ENCODE data around the gene MAN1C1. TPM values are rescaled to one million over a fixed set of nuclear protein-coding genes. Genes with fewer than 3 reads are reported as not detected.

The MAN1C1 gene
- total RNA-seq, 1 experiment from 2014 or later: 0.26 TPM

DNA sequence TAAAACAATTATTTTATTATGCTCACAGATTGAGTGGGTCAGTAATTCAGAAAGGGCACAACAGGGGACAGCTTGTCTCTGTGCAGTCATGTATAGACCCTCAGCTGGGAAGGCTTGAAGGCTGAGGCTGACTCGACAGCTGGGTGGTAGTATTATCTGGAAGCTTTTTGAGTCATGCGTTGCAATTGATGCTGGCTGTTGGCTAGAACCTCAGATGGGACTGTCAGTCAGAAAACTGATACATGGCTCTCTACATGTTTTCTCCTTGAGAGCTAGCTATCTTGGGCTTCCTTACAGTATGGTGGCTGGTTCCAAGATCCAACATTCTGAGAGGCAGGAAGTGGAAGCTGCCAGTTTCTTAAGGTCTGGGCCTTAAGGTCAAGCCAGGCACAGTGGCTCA lies 121.9 kb downstream of the MAN1C1 start:
- Histone ChIP-seq H3K27me3 (no peaks in the 10 kb centered on the region), H3K36me3 (no peaks in the 10 kb centered on the region), H3K4me3 (no peak overlapping the region), H3K9me3 (no peaks in the 10 kb centered on the region)
- no peak for DNase-seq

DNA sequence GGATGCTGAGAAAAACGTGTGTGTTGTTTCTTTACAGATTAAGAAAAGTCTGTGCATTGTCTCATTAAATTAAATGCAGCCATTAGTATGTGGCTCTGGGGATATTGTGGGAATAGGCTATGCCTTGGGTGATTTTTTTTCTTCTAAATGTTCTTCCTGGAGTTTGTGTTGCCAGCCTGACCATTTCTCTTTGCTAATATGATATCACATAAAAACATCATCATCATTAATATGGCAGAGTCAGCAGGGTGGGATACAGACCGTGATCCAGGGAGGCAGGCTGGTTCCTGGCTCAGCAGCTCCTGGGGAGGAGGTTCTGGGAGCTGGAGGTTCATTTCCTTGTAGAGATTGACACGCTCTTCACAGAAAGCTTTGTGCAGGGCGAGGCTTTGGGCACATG lies 122.8 kb downstream of the MAN1C1 start:
- DNase-seq: no peak
- H3K9me3 ChIP-seq: no peaks in the 10 kb centered on the region
- H3K4me3 ChIP-seq: no peak overlapping the region
- H3K27me3 ChIP-seq: no peaks in the 10 kb centered on the region
- no peaks in the 10 kb centered on the region for H3K36me3 ChIP-seq

DNA sequence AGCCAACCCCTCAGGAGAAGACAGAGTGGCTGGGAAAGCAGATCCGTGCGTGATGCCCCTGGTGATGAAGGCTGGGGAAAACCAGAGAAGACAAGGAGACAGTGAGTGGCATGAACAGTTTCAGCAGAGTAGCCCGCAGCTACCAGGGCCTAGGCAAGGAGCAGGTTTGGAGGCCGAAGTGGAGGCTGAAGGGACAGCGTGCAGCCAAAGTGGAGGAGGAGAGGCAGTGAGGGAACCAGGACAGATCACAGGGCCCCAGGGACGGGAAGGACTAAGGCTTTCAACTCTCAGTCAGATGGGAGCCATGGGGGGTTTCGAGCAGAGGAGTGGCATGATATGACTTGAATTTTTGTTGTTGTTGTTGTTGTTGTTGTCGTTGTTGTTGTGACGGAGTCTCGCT lies 123.5 kb downstream of the MAN1C1 start:
- Histone ChIP-seq H3K36me3 (no peaks in the 10 kb centered on the region), H3K9me3 (no peaks in the 10 kb centered on the region), H3K27me3 (no peaks in the 10 kb centered on the region), H3K4me3 (no peak overlapping the region)
- DNase-seq: no peak

DNA sequence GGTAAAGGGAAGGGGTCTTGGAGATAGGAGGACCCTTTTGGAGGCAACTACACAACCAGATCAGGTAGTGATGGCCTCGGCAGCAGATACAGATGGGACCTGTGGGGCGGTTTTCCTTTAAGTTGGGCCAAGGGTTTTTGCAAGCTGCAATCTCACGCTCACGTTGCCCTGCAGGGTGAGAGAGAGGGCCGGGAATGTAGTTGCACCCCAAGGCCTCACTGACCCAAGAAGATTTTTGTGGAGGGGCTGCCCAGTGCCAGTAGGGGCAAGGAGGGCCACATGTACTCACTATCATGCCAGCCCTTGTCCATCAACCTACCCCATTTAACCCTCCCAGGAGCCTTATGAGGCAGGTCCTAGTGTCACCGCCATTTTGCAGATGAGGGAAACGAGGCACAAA lies 125.7 kb downstream of the MAN1C1 start:
- no peak overlapping the region for H3K4me3 ChIP-seq
- no peaks in the 10 kb centered on the region for H3K27me3 ChIP-seq
- H3K36me3 ChIP-seq: no peaks in the 10 kb centered on the region
- no peak for DNase-seq
- no peaks in the 10 kb centered on the region for H3K9me3 ChIP-seq

DNA sequence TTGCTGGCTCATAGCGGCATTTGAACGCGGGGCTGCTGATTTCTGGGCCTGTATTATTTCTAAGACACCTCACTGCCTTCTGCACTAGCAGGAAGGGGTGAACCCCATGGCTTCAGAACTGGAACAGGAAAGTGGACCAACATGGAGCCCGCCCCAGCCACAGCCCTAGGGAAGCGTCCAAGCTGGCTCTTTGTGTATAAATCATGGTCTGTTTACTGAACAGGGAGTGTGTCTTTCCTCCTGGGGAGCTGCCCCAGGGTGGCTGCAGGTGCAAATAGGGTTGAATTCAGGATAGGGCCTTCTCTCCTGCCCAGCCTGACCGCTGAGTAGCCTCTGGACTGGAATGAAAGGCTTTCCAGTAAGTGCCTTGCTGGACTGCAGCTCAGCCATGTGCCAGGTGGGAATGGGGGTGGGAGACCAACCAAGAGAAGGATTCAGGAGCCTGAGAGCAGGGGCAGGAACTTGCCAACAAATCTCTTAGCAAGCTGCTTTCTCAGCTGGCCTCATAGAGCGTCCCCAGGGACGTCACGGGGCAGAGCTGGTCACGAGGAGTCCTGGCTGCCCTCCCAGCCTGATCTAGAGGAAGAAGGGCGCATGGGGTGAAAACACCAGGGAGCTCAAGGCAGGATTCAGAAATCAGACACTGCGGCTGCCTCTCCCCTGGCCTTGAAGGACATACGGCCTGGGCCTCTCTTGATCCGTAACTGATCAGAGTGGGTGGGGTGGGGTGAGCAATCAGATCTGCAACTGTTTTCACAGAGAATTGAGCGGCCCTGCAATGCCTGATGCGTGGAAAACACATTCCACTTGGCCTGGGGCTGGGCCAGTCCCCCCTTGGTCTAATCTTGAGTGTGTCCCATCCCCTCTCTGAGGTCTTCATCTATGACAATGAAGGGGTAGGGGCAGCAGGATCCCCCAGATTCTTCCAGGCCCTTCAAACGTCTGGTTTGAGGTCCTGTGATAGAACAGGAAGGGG lies 126.9 kb downstream of the MAN1C1 start:
- H3K27me3 ChIP-seq: no peaks in the 10 kb centered on the region
- no peaks in the 10 kb centered on the region for H3K9me3 ChIP-seq
- no peak for DNase-seq
- H3K4me3 ChIP-seq: no peak overlapping the region
- no peaks in the 10 kb centered on the region for H3K36me3 ChIP-seq

DNA sequence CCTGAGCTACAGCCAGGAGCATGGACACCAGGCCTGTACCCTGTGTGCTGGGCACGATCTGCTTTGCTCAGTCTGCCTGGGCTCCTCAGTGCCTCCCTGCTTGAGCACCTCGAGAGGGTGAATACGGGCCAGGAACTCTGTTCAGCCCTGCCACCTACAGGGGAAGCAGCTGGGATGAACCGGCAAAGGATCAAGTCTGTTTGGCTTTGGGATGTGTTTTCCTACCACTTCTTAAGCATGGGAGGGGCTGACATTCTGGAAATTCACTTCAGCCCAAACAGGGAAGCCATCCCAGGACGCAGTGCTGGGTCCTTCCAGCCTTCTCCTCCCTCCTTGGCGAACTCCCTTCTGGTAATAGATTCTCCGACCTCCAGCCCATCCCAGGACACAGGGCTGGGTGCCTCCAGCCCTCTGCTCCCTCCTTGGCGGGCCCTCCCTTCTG lies 127.6 kb downstream of the MAN1C1 start:
- H3K36me3 ChIP-seq: no peaks in the 10 kb centered on the region
- H3K9me3 ChIP-seq: no peaks in the 10 kb centered on the region
- DNase-seq: peak; percentile 32
- H3K4me3 ChIP-seq: no peak overlapping the region
- no peaks in the 10 kb centered on the region for H3K27me3 ChIP-seq

DNA sequence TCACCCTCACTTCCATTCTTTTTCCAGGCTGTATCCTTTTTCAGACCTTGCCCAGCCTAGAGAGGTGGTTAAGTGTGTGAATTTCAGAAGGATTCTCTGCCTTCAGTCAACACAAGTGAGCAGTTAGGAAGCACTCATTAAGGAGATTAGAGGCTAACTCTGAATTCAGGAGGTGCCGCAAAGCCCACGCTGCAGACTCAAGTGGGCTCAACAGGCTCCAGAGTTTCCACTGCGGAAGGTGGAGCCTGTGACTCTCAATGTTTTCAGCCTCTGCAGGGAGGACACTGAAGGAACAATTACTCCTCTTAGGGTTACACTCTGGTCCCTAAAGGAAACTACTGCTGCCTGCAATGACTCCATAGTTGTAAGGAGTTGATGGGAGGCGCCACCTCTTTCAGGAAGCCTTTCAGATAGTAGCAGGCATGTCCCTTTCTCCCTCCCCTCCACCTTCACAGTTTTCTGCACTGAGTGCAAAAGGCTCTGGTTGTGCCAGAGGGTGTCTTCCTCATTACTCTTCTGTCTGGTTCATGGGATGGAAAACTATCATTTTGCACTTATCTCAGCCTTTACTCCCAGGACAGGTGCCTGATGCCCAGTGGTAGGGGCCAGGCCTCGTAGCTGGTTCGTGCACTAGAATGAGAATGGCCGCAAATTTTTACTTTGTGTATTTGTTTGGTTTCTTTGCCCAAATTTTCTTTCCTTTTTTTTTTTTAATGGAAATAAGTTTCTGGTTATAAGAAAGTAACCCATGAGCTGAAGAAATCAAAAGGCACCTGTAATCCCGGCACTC lies 128.2 kb downstream of the MAN1C1 start:
- no peaks in the 10 kb centered on the region for H3K36me3 ChIP-seq
- DNase-seq: no peak
- no peaks in the 10 kb centered on the region for H3K9me3 ChIP-seq
- H3K4me3 ChIP-seq: no peak overlapping the region
- no peaks in the 10 kb centered on the region for H3K27me3 ChIP-seq

DNA sequence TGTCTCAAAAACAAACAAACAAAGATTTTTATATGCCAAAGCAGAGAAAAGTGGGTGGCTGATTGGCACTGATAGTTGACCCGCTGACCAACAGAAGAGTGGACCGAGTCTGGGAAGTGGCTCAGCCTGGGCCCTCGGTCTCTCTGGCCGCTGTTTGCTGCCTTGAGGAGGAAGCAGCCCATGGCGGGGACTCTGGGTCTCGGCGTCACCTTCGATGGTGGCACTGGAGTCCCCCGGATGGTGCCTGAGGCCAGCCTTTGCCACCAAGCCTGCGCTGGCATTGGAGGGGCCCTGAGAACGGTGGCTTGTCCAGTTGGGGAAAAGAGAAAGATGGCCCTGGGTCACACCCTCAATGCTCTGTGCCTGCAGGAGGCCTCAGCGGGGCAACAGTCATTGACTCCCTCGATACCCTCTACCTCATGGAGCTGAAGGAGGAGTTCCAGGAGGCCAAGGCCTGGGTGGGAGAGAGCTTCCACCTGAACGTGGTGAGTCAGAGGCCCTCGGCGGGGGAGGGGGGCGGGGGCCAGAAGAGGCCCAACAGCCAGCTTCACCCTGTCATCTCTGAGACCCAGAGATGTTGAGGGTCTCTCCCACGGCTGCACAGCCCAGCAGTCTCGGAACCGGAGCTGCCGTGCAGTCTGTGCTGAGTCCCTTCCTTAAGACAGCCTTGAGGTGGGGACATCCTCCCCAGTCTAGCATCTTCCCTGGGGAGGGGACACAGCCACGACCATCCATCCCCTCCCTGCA lies 129.9 kb downstream of the MAN1C1 start:
- Histone ChIP-seq H3K27me3 (no peaks in the 10 kb centered on the region), H3K4me3 (no peak overlapping the region), H3K9me3 (no peaks in the 10 kb centered on the region), H3K36me3 (no peaks in the 10 kb centered on the region)
- DNase-seq: no peak

DNA sequence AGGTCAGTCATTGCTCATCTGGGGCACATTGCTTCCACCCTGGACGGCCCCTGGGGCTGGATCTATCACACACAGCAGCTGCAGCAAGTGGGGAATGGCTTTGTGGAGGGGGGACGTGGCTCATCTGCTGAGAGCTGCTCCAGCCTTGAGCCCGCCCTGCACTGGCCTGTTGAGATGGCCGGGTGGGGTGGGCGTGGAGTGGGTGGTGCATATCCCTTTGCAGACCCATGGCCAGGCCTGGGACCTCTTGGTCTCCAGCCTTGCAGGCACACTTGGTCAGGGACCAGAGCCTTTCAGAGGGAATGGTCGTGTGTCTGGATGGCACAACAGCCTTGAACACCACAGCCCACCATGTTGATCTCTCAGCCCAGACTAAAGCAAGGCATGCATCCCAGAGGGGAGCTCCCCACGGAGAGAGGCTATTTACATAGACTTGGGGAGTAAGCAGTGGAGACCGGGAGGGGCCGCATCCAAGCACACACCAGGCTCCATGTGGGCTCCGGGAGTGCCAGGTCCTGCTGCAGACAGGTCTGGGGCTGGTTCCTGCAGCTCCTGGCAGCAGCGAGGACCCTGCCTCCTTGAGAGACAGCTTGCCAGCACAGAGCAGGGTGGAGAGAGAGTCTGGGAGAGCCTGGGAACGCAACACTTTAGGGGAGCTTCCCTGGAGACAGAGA lies 130.6 kb downstream of the MAN1C1 start:
- no peaks in the 10 kb centered on the region for H3K36me3 ChIP-seq
- H3K9me3 ChIP-seq: no peaks in the 10 kb centered on the region
- no peaks in the 10 kb centered on the region for H3K27me3 ChIP-seq
- DNase-seq: no peak
- H3K4me3 ChIP-seq: no peak overlapping the region

DNA sequence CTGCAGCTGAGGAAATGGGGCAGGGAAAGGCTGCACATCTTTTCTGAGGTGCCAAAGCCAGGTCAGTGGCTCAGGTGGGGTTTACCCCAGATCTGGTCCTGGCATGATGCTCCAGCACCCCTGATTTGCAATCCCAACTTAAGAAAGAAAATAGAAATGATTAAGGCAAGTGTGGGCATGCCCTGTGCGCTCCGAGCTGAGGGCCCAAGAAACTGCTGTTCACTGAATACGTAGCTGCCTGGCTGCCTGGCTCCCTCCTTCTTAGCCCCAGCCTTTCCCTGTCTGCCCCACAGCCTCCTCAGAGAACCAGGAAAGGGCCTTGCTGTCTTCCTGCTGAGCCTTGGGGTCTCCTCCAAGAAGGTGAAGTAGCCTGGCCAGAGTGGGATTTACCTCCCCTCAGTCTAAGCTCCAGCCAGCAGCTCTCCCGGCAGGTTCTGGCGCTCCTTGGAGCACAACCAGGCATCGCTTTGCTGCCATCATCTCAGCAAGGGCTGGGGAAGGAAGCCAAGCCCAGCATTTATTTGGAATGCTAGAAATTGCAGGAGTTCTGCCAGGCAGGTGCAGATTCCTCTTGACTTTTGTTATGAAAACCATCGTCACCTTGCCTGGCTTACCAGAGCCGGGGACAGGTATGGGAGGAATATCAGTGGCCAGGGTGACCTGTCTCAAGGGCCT lies 132.1 kb downstream of the MAN1C1 start:
- H3K9me3 ChIP-seq: no peaks in the 10 kb centered on the region
- H3K27me3 ChIP-seq: no peaks in the 10 kb centered on the region
- H3K36me3 ChIP-seq: no peaks in the 10 kb centered on the region
- no peak for DNase-seq
- H3K4me3 ChIP-seq: no peak overlapping the region

DNA sequence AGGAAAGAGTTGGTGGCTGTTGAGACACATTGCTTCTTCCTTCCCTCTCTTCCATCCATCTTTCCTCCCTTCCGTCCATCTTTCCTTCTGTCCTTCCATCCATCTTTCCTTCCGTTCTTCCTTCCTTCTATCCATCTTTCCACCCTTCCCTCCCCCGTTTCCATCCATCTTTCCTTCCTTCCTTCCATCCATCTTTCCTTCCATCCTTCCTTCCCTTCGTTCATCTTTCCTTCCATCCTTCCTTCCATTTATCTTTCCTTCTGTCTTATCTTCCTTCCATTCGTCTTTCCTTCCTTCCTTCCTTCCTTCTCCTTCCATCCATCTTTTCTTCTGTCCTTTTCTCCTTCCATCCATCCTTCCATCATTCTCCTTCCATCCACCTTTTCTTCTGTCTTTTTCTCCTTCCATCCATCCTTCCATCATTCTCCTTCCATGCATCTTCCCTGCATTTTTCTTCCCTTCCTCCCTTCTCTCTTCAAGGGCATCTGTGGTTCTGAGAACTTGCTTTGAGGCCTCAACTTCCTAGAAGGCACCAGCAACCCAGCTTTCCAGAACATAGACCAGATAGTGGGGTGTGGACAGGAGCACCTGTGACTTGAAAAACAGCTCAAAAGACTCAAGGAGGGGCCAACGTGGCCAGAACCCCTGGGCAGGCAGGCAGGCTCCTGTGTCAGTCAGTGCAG lies 134.5 kb downstream of the MAN1C1 start:
- DNase-seq: no peak
- Histone ChIP-seq H3K9me3 (no peaks in the 10 kb centered on the region), H3K27me3 (no peaks in the 10 kb centered on the region), H3K36me3 (no peaks in the 10 kb centered on the region), H3K4me3 (no peak overlapping the region)

DNA sequence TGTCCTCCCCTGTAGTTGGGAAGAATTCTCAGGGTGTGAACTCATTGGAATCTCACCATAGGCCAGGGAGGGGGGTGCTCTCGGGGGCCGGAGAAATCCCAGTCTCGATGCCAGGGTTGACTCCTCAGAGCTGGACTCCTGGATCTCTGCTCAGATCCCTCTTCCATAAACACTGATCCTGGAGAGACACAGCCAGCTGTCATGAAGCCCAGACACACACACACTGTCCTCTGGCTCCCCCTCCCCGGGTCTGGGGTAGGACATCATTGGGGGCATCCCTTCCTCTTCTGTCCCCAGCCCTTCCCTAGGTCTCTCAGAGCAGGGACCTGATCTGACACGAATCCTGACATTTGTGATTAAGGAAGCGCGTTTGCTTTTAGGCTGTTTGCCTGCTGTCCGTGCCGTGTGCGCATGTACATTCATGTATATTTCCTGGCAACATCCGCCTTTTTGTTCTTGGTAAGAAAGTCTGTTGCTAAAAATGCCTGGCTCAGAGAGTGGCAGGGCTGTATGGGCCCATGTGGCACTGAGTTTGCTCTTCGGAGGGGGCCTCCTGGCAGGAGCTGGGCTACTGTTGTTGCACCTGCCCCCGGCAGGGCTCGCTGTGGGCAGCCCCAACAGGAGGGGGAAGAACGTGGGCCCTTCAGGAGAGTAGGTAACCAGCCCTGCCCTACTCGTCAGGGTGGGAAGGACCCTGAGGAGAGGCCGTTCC lies 138.0 kb downstream of the MAN1C1 start:
- no peak overlapping the region for H3K4me3 ChIP-seq
- H3K27me3 ChIP-seq: no peaks in the 10 kb centered on the region
- DNase-seq: no peak
- no peaks in the 10 kb centered on the region for H3K36me3 ChIP-seq
- no peaks in the 10 kb centered on the region for H3K9me3 ChIP-seq

DNA sequence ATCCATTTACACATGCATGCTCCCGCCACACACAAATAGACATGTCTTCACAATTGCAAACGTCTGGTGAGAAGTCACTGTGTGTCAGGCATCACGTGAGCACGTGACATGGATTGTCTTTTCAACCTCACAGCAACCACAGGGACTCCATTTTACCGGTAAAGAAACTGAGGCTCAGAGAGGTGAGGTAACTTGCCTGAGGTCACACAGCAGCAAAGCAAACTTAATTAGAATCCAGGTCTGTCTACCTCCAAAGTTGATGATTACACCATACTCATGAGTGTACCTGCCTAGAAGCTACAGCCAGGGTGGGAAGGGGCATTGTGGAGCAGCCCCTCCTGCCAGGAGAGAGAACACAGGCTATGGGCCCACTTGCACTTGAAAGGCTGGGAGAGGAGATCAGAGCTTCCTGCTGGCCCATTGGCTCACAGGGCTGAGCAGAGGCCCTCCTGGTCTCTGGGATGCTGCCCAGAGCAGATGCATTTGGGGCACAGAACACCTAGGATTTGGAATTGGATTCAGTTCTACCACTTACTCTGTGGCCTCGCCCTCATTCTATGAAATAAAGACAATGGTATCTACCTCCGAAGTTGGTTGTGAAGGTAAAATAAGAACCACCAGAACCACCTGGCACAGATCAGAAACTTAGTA lies 139.0 kb downstream of the MAN1C1 start:
- H3K4me3 ChIP-seq: no peak overlapping the region
- H3K27me3 ChIP-seq: no peaks in the 10 kb centered on the region
- H3K36me3 ChIP-seq: no peaks in the 10 kb centered on the region
- H3K9me3 ChIP-seq: no peaks in the 10 kb centered on the region
- no peak for DNase-seq

DNA sequence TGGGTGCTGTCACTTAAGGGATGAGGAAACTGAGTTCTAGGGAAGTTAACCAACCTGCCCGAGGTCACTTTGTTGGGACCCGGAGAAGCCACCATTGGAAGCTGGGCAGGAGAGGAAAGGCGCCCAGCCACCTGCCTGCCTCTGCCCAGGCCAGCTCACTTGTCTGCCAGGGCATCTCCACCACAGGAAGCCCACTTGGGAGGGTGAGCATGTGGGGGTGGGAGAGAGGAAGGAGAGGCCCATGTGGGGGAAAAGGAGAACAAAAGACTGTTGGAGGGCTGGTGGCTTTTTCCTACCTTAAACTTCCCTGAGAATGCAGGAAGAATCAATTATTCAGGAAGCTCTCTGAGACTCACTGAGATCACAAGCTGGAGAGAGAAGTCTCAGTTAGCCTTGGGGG lies 139.6 kb downstream of the MAN1C1 start:
- no peak for DNase-seq
- Histone ChIP-seq H3K9me3 (no peaks in the 10 kb centered on the region), H3K27me3 (no peaks in the 10 kb centered on the region), H3K36me3 (no peaks in the 10 kb centered on the region), H3K4me3 (no peak overlapping the region)

Measured in MG63 (cell line).